Measurements from ENCODE around the gene CABLES2. TPM values are rescaled to one million over a fixed set of nuclear protein-coding genes. Genes with fewer than 3 reads are reported as not detected.

The CABLES2 gene
- total and polyA plus RNA-seq, 9 of the 15 experiments (the other 6 are each of a cell fraction or from before 2014, with no cell fraction given), result 0.46 to 4.2 (median 1.6) TPM

DNA sequence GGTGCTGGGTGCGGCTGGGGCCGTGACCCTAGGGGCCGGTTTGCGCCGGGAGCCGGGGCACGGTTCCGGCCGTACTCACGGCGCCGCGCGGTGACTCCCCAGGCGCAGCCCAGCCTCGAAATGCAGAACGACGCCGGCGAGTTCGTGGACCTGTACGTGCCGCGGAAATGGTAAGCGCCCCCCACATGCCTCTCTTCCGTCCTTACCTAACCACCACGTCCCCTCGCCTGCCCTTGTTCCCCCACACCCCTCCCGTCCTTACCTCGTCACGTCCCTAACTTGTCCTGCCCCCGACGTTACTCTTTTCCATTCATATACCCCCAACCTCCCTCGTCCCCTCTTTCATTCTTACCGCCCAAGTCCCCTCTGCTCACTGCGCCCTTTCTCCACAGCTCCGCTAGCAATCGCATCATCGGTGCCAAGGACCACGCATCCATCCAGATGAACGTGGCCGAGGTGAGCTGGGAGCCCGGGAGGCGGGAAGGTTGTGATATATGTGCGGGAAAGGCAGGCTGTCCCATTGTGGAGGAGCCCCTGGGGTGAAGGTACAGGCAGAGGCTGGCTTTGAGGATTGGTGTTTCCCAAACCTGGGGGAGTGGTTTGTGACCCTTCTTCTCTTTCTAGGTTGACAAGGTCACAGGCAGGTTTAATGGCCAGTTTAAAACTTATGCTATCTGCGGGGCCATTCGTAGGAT lies 19.7 kb downstream of the CABLES2 start (continued):
- TF ChIP-seq ZNF511 (CRISPR knock-in tag; IDR thresholded peaks at IDR 0.05), result no peak
- peak; percentile 36; the same call in 1 of the 2 replicates for TF ChIP-seq TRIM25 (IDR thresholded peaks at IDR 0.05; ENCODE audit: borderline replicate concordance)
- 0 out of 2 replicates have a peak, but pooled peaks have one; percentile 6 for TF ChIP-seq ARID1B (IDR thresholded peaks at IDR 0.05)
- TF ChIP-seq ZBTB7A (IDR thresholded peaks at IDR 0.05; ENCODE audit: borderline replicate concordance, control insufficient read depth, low read depth, low read length), result no peak
- TF ChIP-seq ZNF12 (CRISPR knock-in tag; IDR thresholded peaks at IDR 0.05), result 0 out of 2 replicates have a peak, but pooled peaks have one; percentile 22
- TF ChIP-seq HNRNPH1 (optimal IDR thresholded peaks at IDR 0.05; ENCODE audit: low read depth, low read length), result peak; percentile 50
- TF ChIP-seq FOSL1 (tag; conservative IDR thresholded peaks at IDR 0.05), result peak; percentile 35; the same call in 1 of the 2 replicates
- no peak for TF ChIP-seq ZNF740 (CRISPR knock-in tag; IDR thresholded peaks at IDR 0.05)
- no peak for TF ChIP-seq ZNF740 (tag; IDR thresholded peaks at IDR 0.05)
- no peak for TF ChIP-seq NEUROD1 (IDR thresholded peaks at IDR 0.05; ENCODE audit: borderline replicate concordance, low read depth, low read length, partially characterized antibody)
- TF ChIP-seq XRCC5 (IDR thresholded peaks at IDR 0.05; ENCODE audit: low read depth, low read length), result no peak

All from K562 (cell line).